CD14-positive monocyte (primary cell): ENCODE measurements around the gene TWIST1. TPM values are rescaled to one million over a fixed set of nuclear protein-coding genes. Genes with fewer than 3 reads are reported as not detected.

ENCODE experiments used
- DNase-seq, 3 donors: peaks; one replicate each; pipeline ENCODE4 v3.0.0-alpha.2; 2011 to 2022
- H2AFZ ChIP-seq: 2 replicates; pipeline ENCODE4 v1.6.0; 2012; ENCODE audit warnings: mild to moderate bottlenecking, low read depth, low read length, inconsistent platforms; ENCODE audit not compliant: insufficient read depth, poor library complexity, severe bottlenecking
- H3K27ac ChIP-seq, 2 donors: 1 replicate in 1 of 2; 2 replicates in 1 of 2; pipeline ENCODE4 v1.5.1; 2012 to 2013; ENCODE audit warnings: low read length in 2 of 2, control low read depth in 1 of 2, inconsistent platforms in 1 of 2, low read depth in 1 of 2, mild to moderate bottlenecking in 1 of 2
- H3K27me3 ChIP-seq, 2 donors: one replicate each; pipeline versions ENCODE4 v1.6.0 to v1.6.1; 2011 to 2013; ENCODE audit warnings: low read length in 2 of 2; ENCODE audit not compliant: control insufficient read depth in 2 of 2, insufficient read depth in 2 of 2
- H3K36me3 ChIP-seq, 2 donors: replicated peaks in 1 of 2; 1 replicate in 1 of 2; 2 replicates in 1 of 2; pipeline versions ENCODE4 v1.5.1 to v1.6.1; 2012 to 2013; ENCODE audit warnings: low read length in 2 of 2, control low read depth in 1 of 2, inconsistent platforms in 1 of 2, mild to moderate bottlenecking in 1 of 2; ENCODE audit not compliant: insufficient read depth in 2 of 2, control insufficient read depth in 1 of 2
- H3K4me1 ChIP-seq, 2 donors: 1 replicate in 1 of 2; 2 replicates in 1 of 2; pipeline versions ENCODE4 v1.5.1 to v1.6.1; 2012 to 2013; ENCODE audit warnings: low read length in 2 of 2, control low read depth in 1 of 2, inconsistent platforms in 1 of 2, mild to moderate bottlenecking in 1 of 2, moderate library complexity in 1 of 2; ENCODE audit not compliant: insufficient read depth in 2 of 2, control insufficient read depth in 1 of 2
- H3K4me2 ChIP-seq: replicated peaks from 2 replicates; pipeline ENCODE3; 2012; ENCODE audit warnings: low read length, moderate library complexity, mild to moderate bottlenecking; ENCODE audit not compliant: poor library complexity, severe bottlenecking; ENCODE audit errors: extremely low read depth
- H3K4me3 ChIP-seq, 3 experiments: fragments of 200-600 bp in 1 of 3; sonication (generic) in 1 of 3; replicated peaks in 1 of 3; 1 replicate in 2 of 3; 2 replicates in 1 of 3; pipeline ENCODE4 v1.5.1; 2011 to 2013; ENCODE audit warnings: low read length in 3 of 3, mild to moderate bottlenecking in 3 of 3, control low read depth in 2 of 3, low read depth in 2 of 3, inconsistent platforms in 1 of 3, moderate library complexity in 1 of 3
- H3K79me2 ChIP-seq: 2 replicates; pipeline ENCODE4 v1.6.0; 2012; ENCODE audit warnings: mild to moderate bottlenecking, control low read depth, inconsistent platforms, low read length, moderate library complexity; ENCODE audit not compliant: insufficient read depth
- H3K9ac ChIP-seq: 2 replicates; pipeline ENCODE4 v1.6.0; 2017; ENCODE audit warnings: low read length, mild to moderate bottlenecking; ENCODE audit not compliant: insufficient read depth, poor library complexity, severe bottlenecking
- H3K9me3 ChIP-seq, 2 donors: replicated peaks in 1 of 2; 1 replicate in 1 of 2; 2 replicates in 1 of 2; pipeline versions ENCODE4 v1.5.1 to v1.6.1; 2012 to 2013; ENCODE audit warnings: low read length in 2 of 2, control low read depth in 1 of 2; ENCODE audit not compliant: control insufficient read depth in 1 of 2, insufficient read depth in 1 of 2
- H4K20me1 ChIP-seq: 2 replicates; pipeline ENCODE4 v1.6.0; 2012; ENCODE audit warnings: mild to moderate bottlenecking, low read length, control low read depth, moderate library complexity; ENCODE audit not compliant: insufficient read depth
- H3K27ac Mint-ChIP-seq, 7 donors: one replicate each; pipeline ENCODE4 v1.8.0; 2020; ENCODE audit warnings: mild to moderate bottlenecking in 7 of 7, mixed read lengths in 7 of 7, moderate library complexity in 6 of 7, inconsistent platforms in 2 of 7
- H3K27me3 Mint-ChIP-seq, 3 donors: one replicate each; pipeline ENCODE4 v1.8.0; 2021 to 2022; ENCODE audit warnings: low read depth in 3 of 3, mild to moderate bottlenecking in 3 of 3, mixed read lengths in 3 of 3, moderate library complexity in 3 of 3, inconsistent platforms in 1 of 3
- H3K36me3 Mint-ChIP-seq, 2 donors: one replicate each; pipeline ENCODE4 v1.8.0; 2020; ENCODE audit warnings: mixed read lengths in 2 of 2, inconsistent platforms in 1 of 2, mild to moderate bottlenecking in 1 of 2
- H3K4me1 Mint-ChIP-seq: one replicate; pipeline ENCODE4 v1.8.0; 2020; ENCODE audit warnings: mild to moderate bottlenecking, mixed read lengths
- H3K4me3 Mint-ChIP-seq, 2 donors: one replicate each; pipeline ENCODE4 v1.8.0; 2020; ENCODE audit warnings: mild to moderate bottlenecking in 2 of 2, mixed read lengths in 2 of 2, moderate library complexity in 1 of 2
- H3K9me3 Mint-ChIP-seq, 7 donors: one replicate each; pipeline ENCODE4 v1.8.0; 2020 to 2022; ENCODE audit warnings: mixed read lengths in 7 of 7, mild to moderate bottlenecking in 6 of 7, moderate library complexity in 6 of 7, inconsistent platforms in 2 of 7
- WGBS: methylation state at CpG from one replicate; pipeline ENCODE4 v1.1.5; 2013; ENCODE audit warnings: missing lambda C conversion rate; ENCODE audit not compliant: insufficient coverage; 5-methylcytosine and 5-hydroxymethylcytosine counted together
- intact Hi-C, 2 donors: fragments of 100-400 bp; cut with micrococcal nuclease; formaldehyde crosslinking; loops; one replicate each; pipeline versions ENCODE4 v1.15.0 to v1.15.1; 2023
- polyA plus RNA-seq, 3 donors: library from polyadenylated mRNA; depleted of rRNA in 1 of 3; unstranded in 2 of 3; stranded (reverse) in 1 of 3; fragments of 300-500 nt in 2 of 3; fragments of >200 nt in 1 of 3; fragmentation: Illumina TruSeq in 2 of 3; gene quantifications; 1 replicate in 2 of 3; 2 replicates in 1 of 3; pipeline ENCODE4 v1.2.3, GENCODE V29; 2012 to 2021
- TF ChIP-seq, protein P1 (sequence below): fragments of 200-600 bp; IDR thresholded peaks from one replicate; pipeline ENCODE4 v1.8.0; 2022; ENCODE audit warnings: antibody characterized with exemption, mild to moderate bottlenecking

Gene TWIST1
- polyA plus RNA-seq, 3 donors, result not detected

- H3K9me3 ChIP-seq, result peaks cover 8 to 11% of the 10 kb centered on the region in 2 donors
- Mint-ChIP-seq H3K27ac (no peak overlapping the region), H3K4me3 (no peak overlapping the region), H3K36me3 (peaks cover 0 to 4% of the 10 kb centered on the region in 2 donors), H3K27me3 (peaks cover 32 to 43% (median 34%) of the 10 kb centered on the region in 3 donors), H3K9me3 (peaks cover 0 to 8% (median 4%) of the 10 kb centered on the region in 7 donors), H3K4me1 (peaks cover 5% of the 10 kb centered on the region)
- H3K27ac ChIP-seq, result no peak overlapping the region
- intact Hi-C loops, result no loop called here
- H3K9ac ChIP-seq, result no peak overlapping the region
- no peak overlapping the region for H2AFZ ChIP-seq
- peaks cover 31 to 46% of the 10 kb centered on the region in 2 donors for H3K27me3 ChIP-seq
- H3K4me1 ChIP-seq, result no peaks in the 10 kb centered on the region
- no peaks in the 10 kb centered on the region for H3K79me2 ChIP-seq
- WGBS, result no CpG with 5 or more reads among the region's 4 CpGs
- no peak overlapping the region for H3K4me3 ChIP-seq
- no peaks in the 10 kb centered on the region for H4K20me1 ChIP-seq
- H3K36me3 ChIP-seq, result no peaks in the 10 kb centered on the region
- TF ChIP-seq, protein P1, sequence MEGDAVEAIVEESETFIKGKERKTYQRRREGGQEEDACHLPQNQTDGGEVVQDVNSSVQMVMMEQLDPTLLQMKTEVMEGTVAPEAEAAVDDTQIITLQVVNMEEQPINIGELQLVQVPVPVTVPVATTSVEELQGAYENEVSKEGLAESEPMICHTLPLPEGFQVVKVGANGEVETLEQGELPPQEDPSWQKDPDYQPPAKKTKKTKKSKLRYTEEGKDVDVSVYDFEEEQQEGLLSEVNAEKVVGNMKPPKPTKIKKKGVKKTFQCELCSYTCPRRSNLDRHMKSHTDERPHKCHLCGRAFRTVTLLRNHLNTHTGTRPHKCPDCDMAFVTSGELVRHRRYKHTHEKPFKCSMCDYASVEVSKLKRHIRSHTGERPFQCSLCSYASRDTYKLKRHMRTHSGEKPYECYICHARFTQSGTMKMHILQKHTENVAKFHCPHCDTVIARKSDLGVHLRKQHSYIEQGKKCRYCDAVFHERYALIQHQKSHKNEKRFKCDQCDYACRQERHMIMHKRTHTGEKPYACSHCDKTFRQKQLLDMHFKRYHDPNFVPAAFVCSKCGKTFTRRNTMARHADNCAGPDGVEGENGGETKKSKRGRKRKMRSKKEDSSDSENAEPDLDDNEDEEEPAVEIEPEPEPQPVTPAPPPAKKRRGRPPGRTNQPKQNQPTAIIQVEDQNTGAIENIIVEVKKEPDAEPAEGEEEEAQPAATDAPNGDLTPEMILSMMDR, result no peak
- DNase-seq, result no peak
- H3K4me2 ChIP-seq, result no peak overlapping the region
Measured at GRCh38 chr7:19139706-19140327, 22.4 kb upstream of the TWIST1 start.

DNA sequence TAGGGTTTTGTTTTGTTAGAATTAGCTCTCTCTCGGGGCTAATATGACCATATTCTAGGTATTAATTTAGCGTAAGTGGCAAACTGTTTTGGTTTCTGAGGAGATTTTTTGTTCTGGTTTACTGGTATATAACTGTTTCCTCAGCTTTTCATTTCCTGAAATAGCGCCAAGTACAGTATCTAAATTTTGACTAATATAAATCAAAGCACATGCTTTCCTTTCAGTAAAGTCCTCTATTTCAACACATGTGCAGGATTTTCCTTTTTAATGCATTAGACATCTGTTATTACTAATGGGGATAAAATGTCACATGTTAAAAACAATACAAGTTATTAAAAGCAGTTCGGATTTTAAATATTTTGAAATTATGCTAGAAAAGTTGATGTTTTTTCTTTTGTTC is 16.4 kb upstream of the TWIST1 start:
- intact Hi-C loops, result no loop called here
- Mint-ChIP-seq H3K27me3 (peaks cover 0 to 6% (median 0%) of the 10 kb centered on the region in 3 donors), H3K4me3 (no peak overlapping the region), H3K27ac (no peak overlapping the region), H3K9me3 (peaks cover 0 to 2% (median 0%) of the 10 kb centered on the region in 7 donors), H3K36me3 (no peaks in the 10 kb centered on the region), H3K4me1 (no peaks in the 10 kb centered on the region)
- DNase-seq, result no peak
- Histone ChIP-seq H3K27me3 (peaks cover 0 to 3% of the 10 kb centered on the region in 2 donors), H4K20me1 (no peaks in the 10 kb centered on the region), H3K9ac (no peak overlapping the region), H3K79me2 (no peaks in the 10 kb centered on the region), H3K9me3 (no peaks in the 10 kb centered on the region), H3K4me2 (no peak overlapping the region), H3K4me3 (no peak overlapping the region), H2AFZ (no peak overlapping the region), H3K36me3 (no peaks in the 10 kb centered on the region), H3K27ac (no peak overlapping the region), H3K4me1 (no peaks in the 10 kb centered on the region)
- WGBS, result no CpG with 5 or more reads among the region's 4 CpGs
- TF ChIP-seq, protein P1, result no peak
